OCI-LY1 (cell line): ENCODE measurements around the gene ATP1A4.

Source experiments
- H2AFZ ChIP-seq: fragments of 200-600 bp; sonication (generic), shearing (Covaris generic); 2 replicates; pipeline ENCODE4 v1.6.0; 2014; ENCODE audit warnings: antibody characterized with exemption, mild to moderate bottlenecking, low read length
- H3F3A ChIP-seq: fragments of 200-600 bp; sonication (generic), shearing (Covaris generic); 2 replicates; pipeline ENCODE4 v1.6.0; 2014; ENCODE audit warnings: mild to moderate bottlenecking, antibody characterized with exemption, low read length, moderate library complexity; ENCODE audit not compliant: insufficient read depth
- H3K27ac ChIP-seq: fragments of 200-600 bp; sonication (generic); 2 replicates; pipeline ENCODE4 v1.5.1; 2014; ENCODE audit warnings: low read length, mixed run types, mild to moderate bottlenecking, low read depth; ENCODE audit not compliant: poor library complexity, severe bottlenecking
- H3K27me3 ChIP-seq: fragments of 200-600 bp; sonication (generic); 2 replicates; pipeline ENCODE4 v1.6.0; 2014; ENCODE audit warnings: antibody characterized with exemption, mild to moderate bottlenecking, low read length, moderate library complexity; ENCODE audit not compliant: insufficient read depth
- H3K36me3 ChIP-seq: fragments of 200-600 bp; sonication (generic); 2 replicates; pipeline ENCODE4 v1.6.1; 2014; ENCODE audit warnings: mild to moderate bottlenecking, antibody characterized with exemption, low read length, moderate library complexity, mixed read lengths; ENCODE audit not compliant: insufficient read depth
- H3K4me1 ChIP-seq: fragments of 200-600 bp; sonication (generic); 2 replicates; pipeline ENCODE4 v1.5.1; 2014; ENCODE audit warnings: mild to moderate bottlenecking, low read length, moderate library complexity; ENCODE audit not compliant: insufficient read depth, severe bottlenecking
- H3K4me2 ChIP-seq: fragments of 200-600 bp; sonication (generic), shearing (Covaris generic); 2 replicates; pipeline ENCODE4 v1.6.1; 2014; ENCODE audit warnings: low read length
- H3K4me3 ChIP-seq: fragments of 200-600 bp; sonication (generic); 2 replicates; pipeline ENCODE4 v1.5.1; 2014; ENCODE audit warnings: low read length, low read depth, mild to moderate bottlenecking, mixed read lengths; ENCODE audit not compliant: poor library complexity, severe bottlenecking
- H3K79me2 ChIP-seq: fragments of 200-600 bp; shearing (Covaris generic); 2 replicates; pipeline ENCODE4 v1.6.1; 2016; ENCODE audit warnings: mixed run types, low read length, mixed read lengths; ENCODE audit not compliant: insufficient read depth
- H3K9ac ChIP-seq: fragments of 200-600 bp; sonication (generic), shearing (Covaris generic); 2 replicates; pipeline ENCODE4 v1.6.1; 2014; ENCODE audit warnings: mild to moderate bottlenecking, low read length, mixed read lengths
- H3K9me2 ChIP-seq: fragments of 200-600 bp; sonication (generic), shearing (Covaris generic); 2 replicates; pipeline ENCODE4 v1.6.1; 2014; ENCODE audit warnings: low read depth, mild to moderate bottlenecking, low read length, mixed read lengths
- H3K9me3 ChIP-seq: fragments of 200-600 bp; shearing (Covaris generic); 2 replicates; pipeline ENCODE4 v1.6.1; 2014; ENCODE audit warnings: low read length, mixed read lengths
- H4K20me1 ChIP-seq: fragments of 200-600 bp; sonication (generic), shearing (Covaris generic); 2 replicates; pipeline ENCODE4 v1.6.0; 2016; ENCODE audit warnings: mild to moderate bottlenecking, low read length; ENCODE audit not compliant: insufficient read depth
- CTCF ChIP-seq: fragments of 200-600 bp; sonication (generic), shearing (Covaris generic); IDR thresholded peaks from 2 replicates; pipeline ENCODE4 v1.5.1; 2017; ENCODE audit warnings: mild to moderate bottlenecking, antibody characterized with exemption, low read length, moderate library complexity, mixed read lengths
- EZH2 ChIP-seq: fragments of 200-600 bp; sonication (generic), shearing (Covaris generic); IDR thresholded peaks from 2 replicates; pipeline ENCODE4 v1.8.0; 2017; ENCODE audit warnings: borderline replicate concordance, mixed run types, mild to moderate bottlenecking, antibody characterized with exemption, low read length, moderate library complexity, mixed read lengths

ATP1A4 gene

GRCh38 chr1:160116283-160117147 lies 34.9 kb upstream of the ATP1A4 start:
- Histone ChIP-seq H3K36me3 (no peaks in the 10 kb centered on the region), H3K4me3 (no peak overlapping the region), H4K20me1 (no peaks in the 10 kb centered on the region), H3K9me2 (no peaks in the 10 kb centered on the region), H3K9me3 (no peaks in the 10 kb centered on the region), H3K4me2 (no peak overlapping the region), H3K4me1 (no peaks in the 10 kb centered on the region), H3F3A (no peaks in the 10 kb centered on the region), H2AFZ (no peak overlapping the region), H3K27ac (no peak overlapping the region), H3K27me3 (peaks cover 11% of the 10 kb centered on the region; the same call in 1 of the 2 replicates), H3K79me2 (no peaks in the 10 kb centered on the region), H3K9ac (no peak overlapping the region)
- TF ChIP-seq EZH2, result no peak
- TF ChIP-seq CTCF, result no peak; the same call in 1 of the 2 replicates

GRCh38 chr1:160117300-160117699 lies 34.1 kb upstream of the ATP1A4 start:
- Histone ChIP-seq H3K4me3 (no peak overlapping the region), H3K9ac (no peak overlapping the region)

DNA sequence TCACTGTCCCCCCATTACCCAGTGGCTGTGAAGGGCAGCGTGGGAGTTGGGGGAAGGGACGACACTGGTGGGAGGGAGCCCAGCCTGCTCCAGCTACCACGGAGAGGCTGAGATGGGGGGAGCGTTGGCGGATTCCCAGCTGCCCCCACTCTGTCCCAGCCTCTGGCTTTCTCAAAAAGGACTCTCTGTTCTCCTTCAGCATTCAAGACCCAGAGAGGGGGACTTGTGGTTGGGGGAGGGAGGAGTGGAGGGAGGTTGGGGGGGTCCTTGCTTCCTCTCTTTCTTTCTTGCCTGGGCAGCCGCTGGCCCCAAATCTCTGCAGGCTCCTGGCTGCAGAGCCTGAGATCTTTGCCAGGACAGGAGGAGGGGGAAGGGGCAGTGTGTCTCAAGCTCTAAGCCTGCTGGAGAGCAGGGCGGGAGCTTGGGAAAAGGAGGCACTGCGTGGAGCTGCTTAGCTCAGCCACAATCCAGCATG lies 33.7 kb upstream of the ATP1A4 start:
- H3K27ac ChIP-seq, result no peak overlapping the region
- no peak overlapping the region for H3K4me2 ChIP-seq
- no peaks in the 10 kb centered on the region for H3F3A ChIP-seq
- no peak overlapping the region for H3K4me3 ChIP-seq
- H3K36me3 ChIP-seq, result no peaks in the 10 kb centered on the region
- H2AFZ ChIP-seq, result no peak overlapping the region
- H3K9ac ChIP-seq, result no peak overlapping the region
- no peaks in the 10 kb centered on the region for H3K4me1 ChIP-seq
- peaks cover 11% of the 10 kb centered on the region; the same call in 1 of the 2 replicates for H3K27me3 ChIP-seq
- H3K79me2 ChIP-seq, result no peaks in the 10 kb centered on the region
- H4K20me1 ChIP-seq, result no peaks in the 10 kb centered on the region
- TF ChIP-seq CTCF (no peak), EZH2 (no peak)
- no peaks in the 10 kb centered on the region for H3K9me3 ChIP-seq
- H3K9me2 ChIP-seq, result no peaks in the 10 kb centered on the region

More at GRCh38 chr1:160117300-160117699, 34.1 kb upstream of the ATP1A4 start:
- no peak overlapping the region for H2AFZ ChIP-seq
- no peaks in the 10 kb centered on the region for H3K4me1 ChIP-seq
- H3K27ac ChIP-seq, result no peak overlapping the region
- H3K9me3 ChIP-seq, result no peaks in the 10 kb centered on the region
- H3K36me3 ChIP-seq, result no peaks in the 10 kb centered on the region
- peaks cover 11% of the 10 kb centered on the region; the same call in 1 of the 2 replicates for H3K27me3 ChIP-seq
- H3K9me2 ChIP-seq, result no peaks in the 10 kb centered on the region
- H3K79me2 ChIP-seq, result no peaks in the 10 kb centered on the region
- H3K4me2 ChIP-seq, result no peak overlapping the region
- H4K20me1 ChIP-seq, result no peaks in the 10 kb centered on the region
- H3F3A ChIP-seq, result no peaks in the 10 kb centered on the region
- TF ChIP-seq EZH2 (no peak), CTCF (no peak)
